Measurements from ENCODE around the gene PLPP1. TPM values are rescaled to one million over a fixed set of nuclear protein-coding genes. Genes with fewer than 3 reads are reported as not detected.

The PLPP1 gene
- total and polyA plus RNA-seq, 8 donors: 56.2 to 93.6 (median 85.1) TPM

DNA sequence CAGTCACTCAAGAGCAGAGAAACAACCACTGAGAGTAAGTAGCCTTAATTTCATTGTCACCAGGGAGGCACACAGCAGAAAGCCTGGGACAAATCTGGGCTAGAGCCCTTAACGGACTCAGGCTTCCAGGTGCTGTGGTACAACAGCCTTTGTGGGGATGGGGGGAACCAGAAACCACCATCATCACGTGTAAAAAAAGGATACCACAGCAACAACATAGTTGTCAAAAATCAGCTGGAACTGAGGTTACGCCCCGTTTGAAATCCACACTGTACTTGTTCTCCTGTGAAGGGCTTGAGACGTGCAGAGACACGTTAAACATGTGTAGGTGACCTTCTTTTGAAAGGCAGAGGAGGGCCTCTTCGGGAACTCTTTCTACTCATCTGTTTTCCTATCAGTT, 16.6 kb upstream of the PLPP1 start:
- H3K4me1 ChIP-seq: no peaks in the 10 kb centered on the region
- no peaks in the 10 kb centered on the region for H3K9me3 ChIP-seq
- H3K27me3 ChIP-seq: no peaks in the 10 kb centered on the region
- intact Hi-C loops (cut with DNase I): no loop called here
- no peak overlapping the region for H3K27ac ChIP-seq
- H3K36me3 ChIP-seq: no peaks in the 10 kb centered on the region
- ATAC-seq: no peak
- TF ChIP-seq, protein P1, sequence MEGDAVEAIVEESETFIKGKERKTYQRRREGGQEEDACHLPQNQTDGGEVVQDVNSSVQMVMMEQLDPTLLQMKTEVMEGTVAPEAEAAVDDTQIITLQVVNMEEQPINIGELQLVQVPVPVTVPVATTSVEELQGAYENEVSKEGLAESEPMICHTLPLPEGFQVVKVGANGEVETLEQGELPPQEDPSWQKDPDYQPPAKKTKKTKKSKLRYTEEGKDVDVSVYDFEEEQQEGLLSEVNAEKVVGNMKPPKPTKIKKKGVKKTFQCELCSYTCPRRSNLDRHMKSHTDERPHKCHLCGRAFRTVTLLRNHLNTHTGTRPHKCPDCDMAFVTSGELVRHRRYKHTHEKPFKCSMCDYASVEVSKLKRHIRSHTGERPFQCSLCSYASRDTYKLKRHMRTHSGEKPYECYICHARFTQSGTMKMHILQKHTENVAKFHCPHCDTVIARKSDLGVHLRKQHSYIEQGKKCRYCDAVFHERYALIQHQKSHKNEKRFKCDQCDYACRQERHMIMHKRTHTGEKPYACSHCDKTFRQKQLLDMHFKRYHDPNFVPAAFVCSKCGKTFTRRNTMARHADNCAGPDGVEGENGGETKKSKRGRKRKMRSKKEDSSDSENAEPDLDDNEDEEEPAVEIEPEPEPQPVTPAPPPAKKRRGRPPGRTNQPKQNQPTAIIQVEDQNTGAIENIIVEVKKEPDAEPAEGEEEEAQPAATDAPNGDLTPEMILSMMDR (IDR thresholded peaks at IDR 0.05): no peak
- no peak for DNase-seq
- H3K4me3 ChIP-seq: no peak overlapping the region

DNA sequence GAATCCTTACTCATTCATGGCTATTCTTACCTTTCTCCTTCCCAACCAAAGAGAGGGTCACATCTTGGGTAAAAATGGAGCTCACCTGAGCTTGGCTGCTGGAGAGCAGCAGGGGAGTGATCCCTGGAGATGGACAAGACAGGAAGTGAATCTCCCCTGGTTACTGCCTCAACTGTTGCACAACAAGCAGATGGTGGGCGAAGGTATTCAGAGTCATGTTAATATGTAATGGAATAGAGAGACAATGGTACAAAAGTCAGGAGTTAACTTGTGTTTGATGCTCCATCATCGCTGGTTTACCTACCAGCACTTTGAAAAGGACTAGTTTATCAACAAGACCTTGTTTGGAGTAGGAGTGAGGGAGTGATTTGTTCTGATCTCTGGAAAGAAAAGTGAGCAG, 13.0 kb upstream of the PLPP1 start:
- TF ChIP-seq, protein P1 (IDR thresholded peaks at IDR 0.05): no peak
- ATAC-seq: no peak
- H3K36me3 ChIP-seq: no peaks in the 10 kb centered on the region
- no peak overlapping the region for H3K4me3 ChIP-seq
- DNase-seq: no peak
- H3K9me3 ChIP-seq: no peaks in the 10 kb centered on the region
- H3K27me3 ChIP-seq: no peaks in the 10 kb centered on the region
- H3K27ac ChIP-seq: no peak overlapping the region
- intact Hi-C loops (cut with DNase I): no loop called here
- no peaks in the 10 kb centered on the region for H3K4me1 ChIP-seq

DNA sequence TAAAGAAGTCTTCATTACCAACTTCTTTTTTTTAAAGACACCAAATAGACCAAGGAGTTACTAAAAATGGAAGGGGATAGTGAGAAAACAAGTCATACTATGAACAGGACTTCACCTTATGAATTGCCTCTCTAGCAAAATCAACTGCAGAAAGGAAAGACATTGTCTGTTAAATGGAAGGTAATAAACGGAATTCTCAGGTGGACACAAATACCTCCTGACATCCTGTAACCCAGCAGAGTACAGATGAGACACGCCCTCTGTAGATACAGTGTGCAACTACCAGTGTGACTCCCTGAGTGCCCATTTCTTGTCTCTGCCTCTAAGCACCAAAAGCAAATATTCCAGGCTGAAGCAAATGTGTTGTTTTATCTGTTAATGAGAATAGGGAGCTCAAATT, 12.2 kb upstream of the PLPP1 start:
- Histone ChIP-seq H3K36me3 (no peaks in the 10 kb centered on the region), H3K4me3 (no peak overlapping the region), H3K27me3 (no peaks in the 10 kb centered on the region), H3K27ac (no peak overlapping the region), H3K4me1 (no peaks in the 10 kb centered on the region), H3K9me3 (no peaks in the 10 kb centered on the region)
- intact Hi-C loops (cut with DNase I): no loop called here
- TF ChIP-seq, protein P1 (IDR thresholded peaks at IDR 0.05): no peak
- peak; percentile 61 for ATAC-seq
- no peak for DNase-seq

DNA sequence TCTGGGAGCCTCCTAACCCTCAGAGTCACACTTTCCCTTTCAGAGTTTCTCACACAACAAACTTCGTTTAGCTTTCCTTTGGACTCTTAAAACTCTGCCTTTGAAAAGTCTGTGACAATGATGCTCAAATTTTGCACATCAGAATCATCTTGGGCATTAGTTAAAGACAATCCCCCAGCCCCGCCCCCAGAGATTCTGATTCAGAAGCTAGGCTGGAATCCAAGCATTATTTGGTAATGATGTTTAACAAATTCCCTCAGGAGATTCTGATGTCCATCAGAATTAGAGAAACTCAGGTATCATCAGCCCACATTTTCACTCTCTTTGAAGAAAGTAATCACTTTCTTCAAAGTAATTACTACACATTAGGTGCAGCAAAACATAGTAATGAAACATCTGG, 9.6 kb upstream of the PLPP1 start:
- no peaks in the 10 kb centered on the region for H3K4me1 ChIP-seq
- H3K9me3 ChIP-seq: no peaks in the 10 kb centered on the region
- no peaks in the 10 kb centered on the region for H3K36me3 ChIP-seq
- ATAC-seq (no peak), DNase-seq (no peak)
- H3K27ac ChIP-seq: no peak overlapping the region
- intact Hi-C loops (cut with DNase I): no loop called here
- H3K4me3 ChIP-seq: no peak overlapping the region
- TF ChIP-seq, protein P1 (IDR thresholded peaks at IDR 0.05): no peak
- H3K27me3 ChIP-seq: no peaks in the 10 kb centered on the region

DNA sequence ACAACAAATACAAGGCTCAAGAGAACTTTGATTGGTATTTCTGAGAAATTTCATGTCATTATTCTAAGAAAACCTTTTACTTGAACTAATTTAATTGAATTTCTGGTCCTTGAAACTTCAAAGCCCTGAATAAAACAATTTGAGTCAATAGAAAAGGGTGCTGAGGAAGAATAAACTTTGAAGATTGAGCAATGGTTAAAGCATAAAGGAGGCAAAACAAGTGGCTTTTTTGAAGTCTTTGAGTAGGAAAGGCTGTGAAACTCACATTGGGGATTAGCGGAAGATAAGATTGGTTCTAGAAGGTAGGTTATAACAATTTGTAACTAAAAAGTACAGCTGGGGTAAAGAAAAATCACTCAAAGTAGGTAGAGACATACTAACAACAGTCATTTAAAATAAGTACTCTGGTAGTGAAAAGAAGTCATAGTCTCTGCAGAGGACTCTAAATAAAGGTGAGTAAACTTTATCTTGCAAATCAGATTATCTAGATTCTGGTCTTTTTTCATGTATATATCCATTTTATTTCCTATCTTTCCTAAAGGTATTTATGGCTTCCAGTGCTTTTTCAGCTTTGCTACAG, 6.4 kb upstream of the PLPP1 start:
- Histone ChIP-seq H3K4me1 (peaks cover 0 to 6% of the 10 kb centered on the region in 2 donors), H3K27me3 (no peaks in the 10 kb centered on the region), H3K27ac (no peak overlapping the region), H3K4me3 (no peak overlapping the region), H3K9me3 (no peaks in the 10 kb centered on the region), H3K36me3 (no peaks in the 10 kb centered on the region)
- TF ChIP-seq, protein P1 (IDR thresholded peaks at IDR 0.05): no peak
- DNase-seq (no peak), ATAC-seq (peak; percentile 49)
- intact Hi-C loops (cut with DNase I): no loop called here

Measured in left lung (tissue), 10 donors.